ENCODE results near the gene PSTPIP2. TPM values are rescaled to one million over a fixed set of nuclear protein-coding genes. Genes with fewer than 3 reads are reported as not detected.
"Not testable (repeated sequence)": the region's sequence is repeated elsewhere in the genome, so short reads cannot be mapped to it uniquely, and the experiment has no call there.

Gene PSTPIP2
- total RNA-seq, 1 experiment from 2014 or later = 1.9 TPM

- no peaks in the 10 kb centered on the region for H3K9me3 Mint-ChIP-seq
- no peaks in the 10 kb centered on the region for H3K27me3 Mint-ChIP-seq (ENCODE audit: low read depth)
- ChIA-PET CTCF (no interaction called here), POLR2A (no interaction called here)
- no peak for ATAC-seq
- DNase-seq (ENCODE audit: low spot score) = no peak
- H3K36me3 Mint-ChIP-seq = no peaks in the 10 kb centered on the region
- H3K4me3 Mint-ChIP-seq = no peak overlapping the region
- TF ChIP-seq NFYB (CRISPR knock-in tag; conservative IDR thresholded peaks at IDR 0.05; ENCODE audit: low read depth) (no peak), GTF2I (CRISPR knock-in tag; conservative IDR thresholded peaks at IDR 0.05) (no peak), ELF4 (CRISPR knock-in tag; IDR thresholded peaks at IDR 0.05; ENCODE audit: low read depth) (no peak), OVOL2 (CRISPR knock-in tag; IDR thresholded peaks at IDR 0.05; ENCODE audit: borderline replicate concordance) (no peak), ZNF121 (CRISPR knock-in tag; IDR thresholded peaks at IDR 0.05) (no peak), ATF3 (CRISPR knock-in tag; conservative IDR thresholded peaks at IDR 0.05) (no peak), SMAD4 (CRISPR knock-in tag; IDR thresholded peaks at IDR 0.05) (no peak), EMX1 (CRISPR knock-in tag; IDR thresholded peaks at IDR 0.05) (no peak), FOXJ3 (CRISPR knock-in tag; IDR thresholded peaks at IDR 0.05; ENCODE audit: borderline replicate concordance) (no peak), CDX4 (CRISPR knock-in tag; IDR thresholded peaks at IDR 0.05; ENCODE audit: borderline replicate concordance) (no peak)
- H3K27ac Mint-ChIP-seq = no peak overlapping the region
- peaks cover 17% of the 10 kb centered on the region for H3K4me1 Mint-ChIP-seq
These were observed 76.6 kb downstream of the PSTPIP2 start for GRCh38 chr18:45995461-45995860.

GRCh38 chr18:45993438-45993837 is 78.6 kb downstream of the PSTPIP2 start:
- no peaks in the 10 kb centered on the region for H3K9me3 Mint-ChIP-seq
- H3K36me3 Mint-ChIP-seq = no peaks in the 10 kb centered on the region
- no peaks in the 10 kb centered on the region for H3K27me3 Mint-ChIP-seq (ENCODE audit: low read depth)
- H3K4me1 Mint-ChIP-seq = peaks cover 12% of the 10 kb centered on the region
- no peak for ATAC-seq
- no peak for DNase-seq (ENCODE audit: low spot score)
- POLR2A ChIA-PET = no interaction called here
- CTCF ChIA-PET = interaction anchor here (0.6 to 1.4 kb wide), 2 partner anchors 80 to 260 kb away, joined by 3 to 9 read pairs; no protein-coding TSS in a partner anchor
- TF ChIP-seq NFYB (CRISPR knock-in tag; conservative IDR thresholded peaks at IDR 0.05; ENCODE audit: low read depth) = no peak
- TF ChIP-seq ZNF416 (CRISPR knock-in tag; IDR thresholded peaks at IDR 0.05) = no peak
- TF ChIP-seq NR2C2 (CRISPR knock-in tag; IDR thresholded peaks at IDR 0.05) = no peak
- H3K4me3 Mint-ChIP-seq = no peak overlapping the region
- no peak overlapping the region for H3K27ac Mint-ChIP-seq

GRCh38 chr18:45992527-45992926 is 79.5 kb downstream of the PSTPIP2 start:
- H3K27me3 Mint-ChIP-seq (ENCODE audit: low read depth); H3K4me3 Mint-ChIP-seq; H3K36me3 Mint-ChIP-seq; H3K27ac Mint-ChIP-seq; H3K4me1 Mint-ChIP-seq; DNase-seq (ENCODE audit: low spot score); H3K9me3 Mint-ChIP-seq; POLR2A ChIA-PET; ATAC-seq; CTCF ChIA-PET: not testable (repeated sequence)

GRCh38 chr18:45991788-45992187 is 80.3 kb downstream of the PSTPIP2 start:
- H3K27me3 Mint-ChIP-seq (ENCODE audit: low read depth) = no peaks in the 10 kb centered on the region
- ChIA-PET CTCF (no interaction called here), POLR2A (no interaction called here)
- H3K4me1 Mint-ChIP-seq = peaks cover 3% of the 10 kb centered on the region
- ATAC-seq (no peak), DNase-seq (ENCODE audit: low spot score) (no peak)
- no peaks in the 10 kb centered on the region for H3K36me3 Mint-ChIP-seq
- no peak overlapping the region for H3K27ac Mint-ChIP-seq
- TF ChIP-seq ARID4B (CRISPR knock-in tag; IDR thresholded peaks at IDR 0.05; ENCODE audit: borderline replicate concordance) = no peak
- no peak for TF ChIP-seq PRDM15 (CRISPR knock-in tag; IDR thresholded peaks at IDR 0.05)
- no peak for TF ChIP-seq ZNF263 (CRISPR knock-in tag; IDR thresholded peaks at IDR 0.05; ENCODE audit: low read depth)
- no peak for TF ChIP-seq ZMAT4 (CRISPR knock-in tag; IDR thresholded peaks at IDR 0.05)
- no peak for TF ChIP-seq ZNF317 (CRISPR knock-in tag; IDR thresholded peaks at IDR 0.05; ENCODE audit: borderline replicate concordance, low read depth)
- H3K4me3 Mint-ChIP-seq = no peak overlapping the region
- H3K9me3 Mint-ChIP-seq = no peaks in the 10 kb centered on the region
